Ureter (tissue), 1 donor: Measurements from ENCODE around the gene ACSF2. TPM values are rescaled to one million over a fixed set of nuclear protein-coding genes. Genes with fewer than 3 reads are reported as not detected.

Experiments
- total RNA-seq: library from RNA; stranded (reverse); gene quantifications from one replicate; pipeline ENCODE4 v1.2.4, GENCODE V29; 2023
- donor health status: DM: yes; HTN: yes; CAD: no.

The ACSF2 gene
- total RNA-seq, 1 donor from 2014 or later, result 172 TPM

Other genes starting within 250 kb of the ACSF2 start
- 331 TPM for gene COL1A1, start 224.6 kb upstream of the ACSF2 start, total RNA-seq
- gene TMEM92, start 151.8 kb upstream of the ACSF2 start, total RNA-seq, result 3.0 TPM
- gene XYLT2, start 80.1 kb upstream of the ACSF2 start, total RNA-seq, result 31.2 TPM
- gene MRPL27, start 53.0 kb upstream of the ACSF2 start, total RNA-seq, result 55.0 TPM
- gene EME1, start 53.0 kb upstream of the ACSF2 start, total RNA-seq, result 0.94 TPM
- gene LRRC59, start 28.7 kb upstream of the ACSF2 start, total RNA-seq, result 73.5 TPM
- gene CHAD, start 42.7 kb downstream of the ACSF2 start, total RNA-seq, result not detected
- gene RSAD1, start 52.6 kb downstream of the ACSF2 start, total RNA-seq, result 33.2 TPM
- 1.1 TPM for gene MYCBPAP, start 82.2 kb downstream of the ACSF2 start, total RNA-seq
- 70.5 TPM for gene EPN3, start 106.5 kb downstream of the ACSF2 start, total RNA-seq
- 101 TPM for gene SPATA20, start 121.0 kb downstream of the ACSF2 start, total RNA-seq
- gene CACNA1G, start 134.5 kb downstream of the ACSF2 start, total RNA-seq, result 0.36 TPM
- 226 TPM for gene ABCC3, start 208.7 kb downstream of the ACSF2 start, total RNA-seq